Raji (cell line): ENCODE measurements around the gene VPS8.

Experiments used
- POLR2A ChIP-seq: IDR thresholded peaks from 2 replicates; pipeline ENCODE4 v1.6.1; 2011; ENCODE audit warnings: low read depth, low read length, control low read depth; ENCODE audit not compliant: insufficient read depth

Gene VPS8

DNA sequence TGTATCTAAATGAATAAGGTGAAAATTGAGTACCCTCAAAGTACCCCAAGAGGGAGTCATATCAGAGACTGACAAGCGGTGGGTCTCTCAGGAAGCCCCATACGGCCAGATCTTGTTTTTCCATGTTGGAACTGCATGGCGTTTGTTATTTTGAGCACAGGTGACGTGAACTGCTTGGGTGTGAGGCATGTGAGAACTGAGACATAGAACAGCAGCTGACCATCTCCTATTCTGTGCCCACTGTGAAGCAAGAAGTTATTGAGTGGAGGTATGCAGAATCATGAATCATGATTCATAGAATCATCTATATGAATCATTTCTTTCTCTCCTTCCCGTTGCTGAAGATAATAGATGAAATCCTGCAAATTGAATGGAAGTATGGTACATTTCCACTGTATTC lies 4.6 kb downstream of the VPS8 start:
- no peak for TF ChIP-seq POLR2A

DNA sequence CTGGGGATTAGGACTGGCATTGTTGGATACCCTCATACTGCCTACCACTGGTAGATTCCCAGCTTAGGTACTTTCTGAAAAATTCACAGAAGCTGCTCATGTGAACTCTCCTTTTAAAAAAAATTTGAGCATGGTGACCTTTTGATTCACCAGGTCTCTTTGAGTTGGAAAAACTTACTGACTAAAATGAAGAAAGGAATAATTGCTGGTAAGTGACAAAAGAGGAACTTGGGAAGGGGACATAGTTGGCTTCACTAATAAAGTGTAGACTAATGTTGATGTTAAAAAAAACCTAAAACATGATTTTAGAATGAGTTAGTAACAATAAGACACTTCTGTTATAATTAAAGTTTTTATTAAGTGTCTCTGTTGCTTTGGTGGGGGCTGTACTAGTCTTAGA lies 8.6 kb downstream of the VPS8 start:
- no peak for TF ChIP-seq POLR2A

DNA sequence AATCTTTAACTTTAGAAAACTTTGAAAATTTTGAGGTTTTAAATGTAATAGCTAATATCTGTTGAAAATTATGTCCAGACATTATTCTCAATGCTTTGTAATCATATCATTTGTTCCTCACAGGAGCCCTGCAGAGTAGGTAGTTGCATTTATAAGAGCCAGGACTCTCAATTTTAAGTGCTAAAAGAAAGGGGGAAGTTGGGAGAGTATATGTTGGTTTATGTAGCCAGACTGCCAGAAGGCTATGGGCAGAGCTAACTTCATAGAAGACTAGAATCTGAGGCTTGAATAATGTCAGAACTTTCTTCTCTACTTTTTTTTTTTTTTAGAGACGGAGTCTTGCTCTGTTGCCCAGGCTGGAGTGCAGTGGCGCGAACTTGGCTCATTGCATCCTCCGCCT lies 9.1 kb downstream of the VPS8 start:
- TF ChIP-seq POLR2A: no peak

DNA sequence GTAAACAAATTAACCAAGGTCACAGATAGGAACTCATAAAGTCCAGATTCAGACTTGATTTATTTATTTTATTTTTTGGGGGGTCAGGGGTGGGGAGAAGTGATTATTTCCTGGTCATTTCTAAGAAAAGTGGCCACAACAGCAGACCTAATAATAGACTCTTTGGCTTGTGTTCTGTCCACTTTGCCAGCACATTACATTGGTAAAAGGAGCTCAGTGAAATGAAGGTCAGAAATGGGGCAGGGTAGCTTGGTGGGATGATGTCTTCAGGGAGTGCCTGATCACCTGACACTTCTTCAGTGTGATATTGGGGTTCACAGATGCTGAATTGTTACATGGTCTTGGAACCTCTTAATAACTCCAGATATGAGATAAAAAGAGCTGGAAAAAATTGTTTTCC lies 10.1 kb downstream of the VPS8 start:
- TF ChIP-seq POLR2A: no peak

DNA sequence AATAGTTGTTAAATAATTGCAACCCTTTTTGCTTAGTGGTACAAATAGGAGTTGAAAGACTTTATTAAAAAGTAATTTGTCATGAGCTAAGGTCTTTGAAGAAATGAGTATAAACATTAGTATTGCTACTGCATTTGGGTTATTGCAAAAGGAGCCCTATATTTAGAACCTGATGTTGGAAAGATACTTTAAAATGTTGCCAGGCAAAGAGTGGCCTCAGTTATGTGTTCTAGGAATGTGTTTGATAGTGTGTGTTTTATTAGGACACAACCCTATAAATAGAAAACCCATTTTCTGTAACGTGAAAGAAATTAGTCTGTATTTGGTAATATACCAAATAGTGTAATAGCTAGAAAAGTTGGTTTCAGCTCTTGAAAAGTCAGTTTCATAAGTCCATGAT lies 10.7 kb downstream of the VPS8 start:
- no peak for TF ChIP-seq POLR2A

DNA sequence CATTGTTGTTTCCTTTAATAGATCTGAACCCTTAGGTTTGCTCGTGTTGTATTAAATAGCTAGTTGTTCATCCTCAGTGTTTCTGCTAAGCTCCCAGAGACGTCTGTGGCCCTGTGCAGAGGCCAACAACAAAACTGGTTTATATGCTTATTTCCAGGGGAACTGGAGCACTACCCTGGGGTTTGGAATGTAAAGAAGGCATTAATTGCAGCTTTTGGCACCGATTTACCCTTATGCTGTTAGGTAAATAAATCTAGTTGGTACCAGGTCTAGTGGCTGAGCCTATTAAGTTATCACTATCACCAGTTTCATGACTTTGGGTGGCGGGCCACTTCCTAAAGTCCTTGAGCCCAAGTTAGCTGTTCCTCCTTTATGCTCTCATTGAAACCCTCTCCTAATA lies 12.0 kb downstream of the VPS8 start:
- no peak for TF ChIP-seq POLR2A

DNA sequence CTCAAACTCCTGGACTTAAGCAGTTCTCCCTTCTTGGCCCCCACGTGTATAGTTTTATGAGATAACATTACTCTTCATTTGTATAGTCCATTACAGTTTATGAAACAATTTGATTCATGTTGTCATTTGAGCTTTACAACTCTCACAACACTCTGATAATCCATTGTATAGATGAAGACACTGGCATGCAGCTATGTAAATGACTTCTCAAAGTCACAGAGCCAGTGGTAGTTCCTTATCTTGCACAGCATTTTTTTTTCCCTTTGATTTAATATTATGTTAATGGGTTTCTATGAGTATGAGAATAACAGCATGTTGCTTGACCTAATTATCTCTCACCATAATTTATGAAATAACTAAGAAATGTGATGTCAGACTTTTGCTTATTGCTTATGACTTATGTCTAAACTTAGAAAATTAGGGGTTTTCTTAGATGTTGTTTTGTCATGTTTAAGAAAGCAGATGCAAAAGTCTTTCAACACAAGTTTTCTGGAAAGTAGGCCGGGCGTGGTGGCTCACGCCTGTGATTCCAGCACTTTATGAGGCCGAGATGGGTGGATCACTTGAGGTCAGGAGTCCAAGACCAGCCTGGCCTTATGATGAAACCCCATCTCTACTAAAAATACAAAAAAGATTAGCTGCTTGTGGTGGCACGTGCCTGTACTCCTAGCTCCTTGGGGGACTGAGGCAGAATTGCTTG lies 13.3 kb downstream of the VPS8 start:
- TF ChIP-seq POLR2A: no peak

DNA sequence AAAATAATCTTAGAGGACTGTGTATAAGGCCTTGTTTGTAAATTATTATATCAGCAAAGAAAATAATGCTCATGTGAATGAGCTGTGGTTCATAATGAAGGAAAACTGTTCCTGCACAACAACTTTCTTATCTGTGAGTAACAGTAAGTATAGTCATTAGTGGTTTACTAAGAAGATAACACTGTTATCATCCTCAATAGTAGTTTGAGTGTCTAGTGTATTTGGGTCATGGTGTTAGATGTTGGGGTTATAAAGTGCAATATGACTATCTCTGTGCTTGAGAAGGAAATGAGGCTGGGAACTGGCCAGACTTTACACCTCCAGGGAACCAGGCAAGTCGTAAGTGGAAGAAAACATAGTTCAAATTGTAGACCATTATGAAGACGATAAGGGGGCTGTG lies 15.6 kb downstream of the VPS8 start:
- TF ChIP-seq POLR2A: no peak

DNA sequence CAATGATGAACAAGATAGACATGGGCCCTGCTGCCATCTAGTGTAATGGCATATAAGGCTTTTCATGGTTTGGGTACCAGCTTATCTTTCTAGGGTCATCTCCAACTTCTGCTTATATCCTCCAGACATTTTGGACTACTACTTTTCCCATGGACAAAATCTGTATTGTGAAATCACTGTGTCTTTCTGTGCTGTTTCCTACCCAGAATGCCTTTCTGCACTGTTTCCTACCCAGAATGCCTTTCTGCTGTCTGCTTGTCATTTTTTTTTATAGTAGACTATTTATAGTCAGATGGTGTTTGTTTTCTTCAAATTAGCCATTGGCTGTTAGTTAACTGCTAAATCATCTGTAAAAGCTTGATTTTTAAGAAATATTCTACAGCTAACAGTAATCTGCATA lies 20.1 kb downstream of the VPS8 start:
- no peak for TF ChIP-seq POLR2A

DNA sequence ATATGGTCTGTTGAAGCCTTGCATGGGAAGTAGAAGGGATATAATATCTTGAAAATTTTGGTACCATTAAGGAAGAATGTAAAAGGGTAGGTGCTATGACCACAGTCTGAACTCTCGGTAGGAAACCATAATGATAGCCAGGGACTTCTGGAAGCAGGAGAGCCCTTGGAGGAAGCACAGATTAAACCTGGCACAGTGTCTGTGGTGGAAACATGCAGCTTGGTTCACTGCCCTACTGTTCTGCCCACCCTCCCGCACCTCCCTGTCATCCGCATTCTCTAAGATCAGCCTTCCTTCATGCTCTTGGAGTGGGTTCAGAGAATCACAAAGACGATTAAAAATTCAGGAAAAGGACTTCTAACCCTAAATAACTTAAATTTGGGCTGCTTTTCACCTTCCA lies 20.9 kb downstream of the VPS8 start:
- TF ChIP-seq POLR2A: no peak

DNA sequence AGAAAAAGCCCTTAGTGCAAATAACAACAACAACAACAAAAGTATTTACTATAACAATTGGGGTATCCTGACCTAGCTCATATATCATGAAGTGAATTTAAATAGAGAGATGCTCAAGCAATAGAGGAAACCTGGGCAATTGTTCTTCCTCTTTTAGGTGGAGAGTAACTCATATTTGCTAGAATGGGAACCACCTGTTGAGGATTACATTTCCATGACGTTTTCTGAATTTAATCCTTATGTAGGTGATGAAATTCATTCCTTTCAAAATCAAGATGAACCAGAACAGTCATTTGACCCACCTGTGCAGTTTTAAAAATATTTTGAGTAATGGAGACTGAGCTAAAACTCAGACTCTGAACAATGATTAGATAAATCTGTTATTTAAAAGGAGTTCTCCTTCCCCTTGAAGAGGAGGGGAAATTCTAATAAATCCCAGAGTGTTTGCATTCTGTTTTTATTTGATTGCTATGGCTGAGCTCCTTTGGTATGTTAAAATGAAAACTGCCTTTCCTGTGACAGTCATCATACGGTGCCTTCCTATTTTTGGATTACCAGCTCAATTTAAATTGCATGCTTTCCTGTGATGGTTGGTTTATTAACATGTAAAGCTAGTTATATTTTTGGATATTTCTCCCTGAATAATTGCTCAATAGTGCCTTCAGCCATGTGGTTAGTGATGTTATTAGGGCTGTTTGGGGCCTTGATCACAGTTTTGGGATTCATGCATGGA lies 24.3 kb downstream of the VPS8 start:
- TF ChIP-seq POLR2A: no peak

DNA sequence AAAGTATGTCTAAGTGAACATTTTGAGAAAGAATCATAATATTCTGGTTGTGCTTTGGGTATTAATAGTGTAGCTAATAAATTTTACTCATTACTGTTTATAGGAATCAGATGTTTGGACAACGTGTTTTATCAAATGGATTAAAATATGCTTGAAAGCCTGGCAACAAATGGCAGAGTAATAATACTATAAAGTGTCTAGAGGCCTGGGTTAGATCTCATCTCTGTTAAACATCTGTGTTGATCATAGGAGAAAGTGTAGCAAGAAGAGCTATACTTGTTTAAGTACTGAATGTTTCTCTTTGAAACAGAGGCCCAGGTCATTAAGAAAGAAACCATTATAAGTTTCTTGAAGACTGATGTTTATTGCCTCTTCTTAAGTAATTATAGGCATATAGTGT lies 30.5 kb downstream of the VPS8 start:
- TF ChIP-seq POLR2A: no peak

DNA sequence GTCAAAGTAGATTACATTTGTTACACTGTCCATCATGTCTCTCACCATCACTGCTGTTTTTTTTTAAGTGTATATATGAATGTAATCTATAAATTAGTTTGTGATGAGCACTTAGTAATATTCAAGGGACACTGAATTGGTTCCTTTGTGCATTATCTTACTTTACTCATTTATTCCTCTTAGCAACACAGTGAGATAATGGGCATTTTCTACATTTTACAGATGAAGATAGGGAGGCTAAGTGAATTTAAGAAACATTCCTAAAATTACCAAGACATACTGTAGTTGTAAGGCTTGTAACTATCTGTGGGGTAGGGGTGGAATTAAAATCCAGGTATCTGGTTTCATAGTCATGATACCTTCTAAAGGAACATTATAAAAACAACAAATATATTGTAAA lies 33.9 kb downstream of the VPS8 start:
- TF ChIP-seq POLR2A: no peak

DNA sequence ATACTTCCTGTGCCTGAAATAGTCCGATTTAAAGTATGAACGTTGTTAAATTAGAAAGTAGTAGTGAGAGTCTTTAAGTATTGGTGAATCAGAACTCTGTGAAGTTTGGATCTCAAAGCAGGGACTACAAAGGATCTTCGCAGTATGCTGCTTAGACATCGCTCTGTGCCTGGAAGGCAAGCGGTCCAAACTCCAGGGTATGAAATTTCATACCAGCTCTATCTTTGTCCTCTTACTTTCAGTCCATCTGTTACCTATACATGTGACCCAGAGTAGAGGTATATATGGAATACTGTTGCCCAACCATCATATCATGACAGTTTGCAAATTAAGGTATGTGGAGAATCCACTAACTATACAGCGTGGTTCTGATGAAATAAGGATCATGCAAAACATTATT lies 34.5 kb downstream of the VPS8 start:
- no peak for TF ChIP-seq POLR2A

DNA sequence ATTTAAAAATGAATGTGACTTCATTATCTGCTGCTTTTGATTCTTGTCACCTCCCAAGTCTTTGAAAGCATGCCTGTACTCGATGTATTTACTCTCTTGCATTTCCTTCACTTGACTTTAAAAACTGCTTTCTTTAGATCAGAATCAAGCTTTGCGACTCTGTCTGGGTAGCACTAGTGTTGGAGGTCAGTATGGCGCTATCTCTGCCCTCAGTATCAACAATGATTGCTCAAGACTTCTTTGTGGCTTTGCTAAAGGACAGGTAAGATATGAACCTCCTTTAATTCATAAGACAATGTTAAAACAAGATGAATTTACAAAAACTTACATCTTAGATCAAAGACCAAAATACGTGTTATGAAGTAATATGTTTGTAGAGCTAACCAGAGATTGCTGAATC lies 37.0 kb downstream of the VPS8 start:
- no peak for TF ChIP-seq POLR2A

DNA sequence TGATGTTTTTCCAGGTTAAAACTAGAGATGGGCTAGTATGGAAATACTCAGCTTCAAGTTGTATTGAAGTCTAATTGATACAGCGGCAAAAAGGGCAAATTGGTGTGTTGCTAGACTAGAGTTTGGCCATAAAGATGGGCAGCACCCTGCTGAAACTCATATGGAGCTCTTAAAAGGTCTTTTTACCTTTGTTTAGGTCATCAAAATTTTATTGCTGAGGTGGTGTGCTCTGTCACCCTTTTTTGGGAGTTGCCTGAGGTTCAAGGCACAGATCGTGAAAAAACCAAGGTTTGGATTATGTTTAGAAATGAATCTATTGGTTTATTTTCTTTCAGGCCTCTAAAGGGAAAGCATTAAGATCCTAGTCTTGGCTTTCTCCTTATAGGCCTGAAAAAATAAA lies 38.2 kb downstream of the VPS8 start:
- TF ChIP-seq POLR2A: no peak

DNA sequence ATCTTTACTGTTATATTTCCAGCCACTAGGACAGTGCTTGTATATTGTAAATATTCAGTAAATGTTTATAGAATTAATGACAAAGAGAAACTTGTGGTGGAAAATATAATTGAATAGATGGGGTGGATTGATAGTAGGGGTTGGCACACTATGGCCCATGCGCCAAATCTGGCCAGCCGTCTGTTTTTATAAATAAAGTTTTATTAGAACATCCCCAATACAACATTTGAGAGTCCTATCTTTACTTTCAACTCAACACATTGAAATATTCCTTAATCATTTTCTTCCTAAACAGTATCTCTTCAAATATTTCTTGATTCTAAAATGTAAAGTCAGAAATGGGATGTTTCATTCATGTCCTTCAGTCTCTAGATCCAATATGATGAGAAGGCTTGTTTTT lies 45.1 kb downstream of the VPS8 start:
- TF ChIP-seq POLR2A: no peak
